LNCaP clone FGC (cell line): ENCODE data around the gene NTNG1.

Experiments
- DNase-seq: peaks from one replicate; pipeline ENCODE4 v3.0.0-alpha.2; 2011; ENCODE audit warnings: low read depth
- H3K4me3 ChIP-seq: 2 replicates; pipeline ENCODE4 v1.5.1; 2011; ENCODE audit warnings: mild to moderate bottlenecking, low read depth, low read length, control low read depth
- TF ChIP-seq, protein P1 (sequence below): IDR thresholded peaks from 2 replicates; pipeline ENCODE4 v1.5.1; 2012; ENCODE audit warnings: mild to moderate bottlenecking; ENCODE audit not compliant: control insufficient read depth, insufficient read depth; ENCODE audit errors: extremely low read depth

The NTNG1 gene

DNA sequence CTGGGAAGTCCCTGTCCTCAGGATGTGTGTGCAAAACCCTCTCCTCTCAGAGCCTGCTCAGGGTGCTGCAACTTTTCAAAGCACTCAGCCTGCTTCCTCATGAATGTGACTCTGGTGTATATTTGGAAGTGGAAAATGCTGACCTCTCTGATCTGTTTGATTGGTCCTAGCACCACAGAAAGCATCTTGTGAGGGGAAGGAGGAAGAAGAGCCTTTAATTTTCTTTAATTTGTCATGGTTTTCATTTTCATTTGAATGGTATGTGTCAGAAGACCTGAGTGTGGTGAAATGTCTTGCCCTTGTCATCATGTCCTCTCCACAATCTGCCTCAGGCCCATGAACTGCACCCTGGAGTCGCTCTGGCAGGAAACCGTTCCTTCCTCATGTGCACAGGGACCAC, 383.5 kb downstream of the NTNG1 start:
- TF ChIP-seq, protein P1, sequence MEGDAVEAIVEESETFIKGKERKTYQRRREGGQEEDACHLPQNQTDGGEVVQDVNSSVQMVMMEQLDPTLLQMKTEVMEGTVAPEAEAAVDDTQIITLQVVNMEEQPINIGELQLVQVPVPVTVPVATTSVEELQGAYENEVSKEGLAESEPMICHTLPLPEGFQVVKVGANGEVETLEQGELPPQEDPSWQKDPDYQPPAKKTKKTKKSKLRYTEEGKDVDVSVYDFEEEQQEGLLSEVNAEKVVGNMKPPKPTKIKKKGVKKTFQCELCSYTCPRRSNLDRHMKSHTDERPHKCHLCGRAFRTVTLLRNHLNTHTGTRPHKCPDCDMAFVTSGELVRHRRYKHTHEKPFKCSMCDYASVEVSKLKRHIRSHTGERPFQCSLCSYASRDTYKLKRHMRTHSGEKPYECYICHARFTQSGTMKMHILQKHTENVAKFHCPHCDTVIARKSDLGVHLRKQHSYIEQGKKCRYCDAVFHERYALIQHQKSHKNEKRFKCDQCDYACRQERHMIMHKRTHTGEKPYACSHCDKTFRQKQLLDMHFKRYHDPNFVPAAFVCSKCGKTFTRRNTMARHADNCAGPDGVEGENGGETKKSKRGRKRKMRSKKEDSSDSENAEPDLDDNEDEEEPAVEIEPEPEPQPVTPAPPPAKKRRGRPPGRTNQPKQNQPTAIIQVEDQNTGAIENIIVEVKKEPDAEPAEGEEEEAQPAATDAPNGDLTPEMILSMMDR = no peak
- no peak overlapping the region for H3K4me3 ChIP-seq
- no peak for DNase-seq

DNA sequence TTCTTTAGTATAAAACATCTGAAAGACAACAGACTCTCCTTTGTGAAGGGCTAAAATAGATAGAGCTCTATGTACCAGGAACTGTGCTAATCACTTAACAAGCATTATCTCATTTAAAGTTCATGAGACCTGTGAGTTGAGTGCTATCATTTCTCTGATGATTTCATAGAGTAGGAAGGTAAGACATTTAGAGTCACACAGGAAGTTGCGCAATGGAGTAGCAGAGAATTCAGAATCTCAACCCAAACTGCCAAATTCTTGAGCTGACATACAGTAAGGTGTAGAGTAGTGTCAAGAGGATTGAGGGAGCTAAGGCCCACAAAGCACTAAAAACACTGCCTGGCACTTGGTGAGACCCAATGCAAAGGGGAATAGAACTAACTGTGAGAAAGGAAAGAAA, 384.3 kb downstream of the NTNG1 start:
- TF ChIP-seq, protein P1 = no peak
- H3K4me3 ChIP-seq = no peak overlapping the region
- DNase-seq = no peak

DNA sequence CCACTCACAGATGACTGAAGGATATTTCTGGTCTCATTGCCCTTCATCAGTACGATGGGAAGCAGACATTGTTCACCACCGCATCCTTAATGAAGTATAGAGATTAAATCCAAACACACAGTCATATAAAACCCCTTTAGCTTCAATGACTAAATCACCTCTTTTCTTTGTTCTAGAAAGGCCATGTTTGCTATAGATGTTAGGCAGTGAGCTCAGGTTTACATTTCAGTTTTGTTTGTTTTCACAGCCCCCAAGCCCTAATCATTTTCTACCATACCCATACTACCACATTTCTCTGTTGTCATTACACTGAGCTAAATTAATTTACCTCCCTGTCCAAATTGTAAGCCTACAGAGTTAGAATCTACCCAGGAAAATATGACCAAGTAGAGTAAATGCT, 385.1 kb downstream of the NTNG1 start:
- no peak overlapping the region for H3K4me3 ChIP-seq
- TF ChIP-seq, protein P1 = no peak
- no peak for DNase-seq

- no peak overlapping the region for H3K4me3 ChIP-seq
- TF ChIP-seq, protein P1 = no peak
- DNase-seq = no peak
Measured at GRCh38 chr1:107526524-107527198, 385.8 kb downstream of the NTNG1 start.

GRCh38 chr1:107529511-107530149, 388.8 kb downstream of the NTNG1 start:
- H3K4me3 ChIP-seq = no peak overlapping the region
- DNase-seq = peak; percentile 84
- TF ChIP-seq, protein P1 = peak; percentile 90

DNA sequence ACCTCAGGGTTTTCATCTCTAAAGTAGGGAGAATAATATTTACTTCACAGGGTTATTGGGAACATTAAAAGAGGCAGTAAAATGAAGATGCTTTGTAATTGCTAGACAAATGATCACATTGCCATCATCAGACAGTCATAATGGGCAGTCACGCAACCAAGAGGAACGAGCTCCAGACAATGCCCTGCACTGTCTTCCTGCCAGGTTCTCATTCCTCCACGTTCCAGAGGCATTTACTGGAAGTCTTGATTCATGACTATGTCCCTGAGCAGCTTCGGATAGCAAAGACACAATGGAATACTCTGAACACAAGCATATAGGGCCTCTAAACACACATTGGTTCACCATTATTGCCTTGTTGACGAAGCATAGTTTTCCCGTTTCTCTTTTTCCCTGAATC, 389.7 kb downstream of the NTNG1 start:
- H3K4me3 ChIP-seq = no peak overlapping the region
- no peak for DNase-seq
- TF ChIP-seq, protein P1 = no peak
